H9 (cell line): Measurements from ENCODE around the gene ABCA10. TPM values are rescaled to one million over a fixed set of nuclear protein-coding genes. Genes with fewer than 3 reads are reported as not detected.

ENCODE experiments used
- DNase-seq: peaks from one replicate; pipeline ENCODE4 v3.0.0-alpha.2; 2017
- H2AFZ ChIP-seq: one replicate; pipeline ENCODE4 v1.6.1; 2013; ENCODE audit warnings: mild to moderate bottlenecking, low read length, control low read depth, moderate library complexity
- H2AK5ac ChIP-seq: 2 replicates; pipeline ENCODE4 v1.6.1; 2013; ENCODE audit warnings: low read length, control low read depth, mixed read lengths; ENCODE audit not compliant: insufficient read length
- H2BK120ac ChIP-seq: one replicate; pipeline ENCODE4 v1.6.1; 2013; ENCODE audit warnings: low read depth, mild to moderate bottlenecking, low read length, control low read depth, inconsistent platforms; ENCODE audit not compliant: poor library complexity, severe bottlenecking
- H2BK12ac ChIP-seq: 2 replicates; pipeline ENCODE4 v1.6.1; 2013; ENCODE audit warnings: low read length, control low read depth, mixed read lengths, low read depth; ENCODE audit not compliant: insufficient read length
- H2BK15ac ChIP-seq: 2 replicates; pipeline ENCODE4 v1.6.1; 2013; ENCODE audit warnings: low read depth, low read length, control low read depth
- H2BK20ac ChIP-seq: one replicate; pipeline ENCODE4 v1.6.1; 2013; ENCODE audit warnings: low read depth, mild to moderate bottlenecking, low read length, control low read depth, inconsistent platforms; ENCODE audit not compliant: poor library complexity, severe bottlenecking
- H2BK5ac ChIP-seq: 2 replicates; pipeline ENCODE4 v1.6.1; 2013; ENCODE audit warnings: low read length, control low read depth, mixed read lengths; ENCODE audit not compliant: insufficient read length
- H3K14ac ChIP-seq: 2 replicates; pipeline ENCODE4 v1.6.1; 2013; ENCODE audit warnings: low read length, control low read depth; ENCODE audit not compliant: insufficient read depth
- H3K18ac ChIP-seq: 2 replicates; pipeline ENCODE4 v1.6.1; 2013; ENCODE audit warnings: low read depth, mild to moderate bottlenecking, mixed read lengths, low read length, control low read depth; ENCODE audit not compliant: insufficient read length
- H3K23ac ChIP-seq: 2 replicates; pipeline ENCODE4 v1.6.1; 2013; ENCODE audit warnings: low read length, control low read depth, mixed read lengths, low read depth; ENCODE audit not compliant: insufficient read length
- H3K23me2 ChIP-seq: 2 replicates; pipeline ENCODE4 v1.6.1; 2013; ENCODE audit warnings: low read depth, mild to moderate bottlenecking, mixed read lengths, low read length, control low read depth; ENCODE audit not compliant: insufficient read length, poor library complexity, severe bottlenecking
- H3K27ac ChIP-seq: 2 replicates; pipeline ENCODE4 v1.5.1; 2013; ENCODE audit warnings: low read length, control low read depth, mixed read lengths, low read depth; ENCODE audit not compliant: insufficient read length
- H3K27me3 ChIP-seq: 2 replicates; pipeline ENCODE4 v1.6.1; 2013; ENCODE audit warnings: low read length, control low read depth, inconsistent platforms; ENCODE audit not compliant: insufficient read depth
- H3K4ac ChIP-seq: 2 replicates; pipeline ENCODE4 v1.6.1; 2013; ENCODE audit warnings: low read depth, mild to moderate bottlenecking, control low read depth, inconsistent platforms, low read length, moderate library complexity
- H3K4me1 ChIP-seq: 2 replicates; pipeline ENCODE4 v1.6.1; 2013; ENCODE audit warnings: low read length, control low read depth, inconsistent platforms; ENCODE audit not compliant: insufficient read depth
- H3K4me2 ChIP-seq: 2 replicates; pipeline ENCODE4 v1.6.1; 2013; ENCODE audit warnings: low read length, control low read depth, mixed read lengths; ENCODE audit not compliant: insufficient read length, insufficient read depth
- H3K56ac ChIP-seq: 2 replicates; pipeline ENCODE4 v1.6.1; 2013; ENCODE audit warnings: low read depth, mild to moderate bottlenecking, mixed read lengths, low read length, control low read depth; ENCODE audit not compliant: insufficient read length
- H3K79me1 ChIP-seq: 2 replicates; pipeline ENCODE4 v1.6.1; 2013; ENCODE audit warnings: low read depth, mild to moderate bottlenecking, moderate library complexity, low read length, control low read depth, inconsistent platforms; ENCODE audit not compliant: insufficient read depth, poor library complexity, severe bottlenecking
- H3K79me2 ChIP-seq: 2 replicates; pipeline ENCODE4 v1.6.1; 2013; ENCODE audit warnings: low read length, control low read depth, inconsistent platforms; ENCODE audit not compliant: insufficient read depth
- H3K9ac ChIP-seq: 2 replicates; pipeline ENCODE4 v1.6.1; 2013; ENCODE audit warnings: low read length, control low read depth, mixed read lengths; ENCODE audit not compliant: insufficient read length; ENCODE audit errors: extremely low read depth
- H3K9me3 ChIP-seq: one replicate; pipeline ENCODE4 v1.6.1; 2013; ENCODE audit warnings: low read depth, low read length, inconsistent platforms; ENCODE audit not compliant: control insufficient read depth
- H3T11ph ChIP-seq: one replicate; pipeline ENCODE4 v1.6.1; 2013; ENCODE audit warnings: mild to moderate bottlenecking, low read length, control low read depth, inconsistent platforms
- H4K20me1 ChIP-seq: one replicate; pipeline ENCODE4 v1.6.1; 2013; ENCODE audit not compliant: control insufficient read depth, insufficient read length, insufficient read depth
- H4K5ac ChIP-seq: 2 replicates; pipeline ENCODE4 v1.6.1; 2013; ENCODE audit warnings: low read depth, mild to moderate bottlenecking, mixed read lengths, low read length, control low read depth; ENCODE audit not compliant: insufficient read length
- H4K8ac ChIP-seq: replicated peaks from 2 replicates; pipeline ENCODE4 v1.6.1; 2013; ENCODE audit warnings: low read length, control low read depth, mixed read lengths, low read depth; ENCODE audit not compliant: insufficient read length
- H4K91ac ChIP-seq: 2 replicates; pipeline ENCODE4 v1.6.1; 2013; ENCODE audit warnings: low read depth, mild to moderate bottlenecking, moderate library complexity, mixed read lengths, low read length, control low read depth; ENCODE audit not compliant: insufficient read length
- H3K27ac Mint-ChIP-seq, 3 experiments: 2 replicates in 2 of 3; 3 replicates in 1 of 3; pipeline ENCODE4 v1.8.0; 2020 to 2021; ENCODE audit warnings: mixed read lengths in 3 of 3, mild to moderate bottlenecking in 1 of 3, moderate library complexity in 1 of 3
- H3K27me3 Mint-ChIP-seq: 2 replicates; pipeline ENCODE4 v1.8.0; 2021; ENCODE audit warnings: low read depth, mild to moderate bottlenecking, moderate library complexity, mixed read lengths
- H3K36me3 Mint-ChIP-seq, 3 experiments: 2 replicates in 2 of 3; 3 replicates in 1 of 3; pipeline ENCODE4 v1.8.0; 2020 to 2021; ENCODE audit warnings: low read depth in 3 of 3, mixed read lengths in 3 of 3; ENCODE audit not compliant: insufficient read depth in 1 of 3
- H3K4me1 Mint-ChIP-seq, 2 experiments: 2 replicates each; pipeline ENCODE4 v1.8.0; 2020; ENCODE audit warnings: mixed read lengths in 2 of 2
- H3K4me3 Mint-ChIP-seq, 2 experiments: 2 replicates in 1 of 2; 3 replicates in 1 of 2; pipeline ENCODE4 v1.8.0; 2020 to 2021; ENCODE audit warnings: mild to moderate bottlenecking in 2 of 2, mixed read lengths in 2 of 2, moderate library complexity in 1 of 2
- H3K9me3 Mint-ChIP-seq, 2 experiments: 2 replicates in 1 of 2; 3 replicates in 1 of 2; pipeline ENCODE4 v1.8.0; 2020; ENCODE audit warnings: mild to moderate bottlenecking in 2 of 2, mixed read lengths in 2 of 2, moderate library complexity in 1 of 2
- WGBS: extraction: QIAGEN DNeasy Blood & Tissue Kit; methylation state at CpG from one replicate; pipeline ENCODE4 v1.1.7; 2013; ENCODE audit warnings: missing lambda C conversion rate, low lambda C conversion rate, mixed read lengths; ENCODE audit not compliant: insufficient read length; ENCODE audit errors: extremely low coverage; 5-methylcytosine and 5-hydroxymethylcytosine counted together
- total RNA-seq: library from RNA; stranded (reverse); gene quantifications from 2 replicates; pipeline ENCODE4 v1.2.1, GENCODE V29; 2021
- TF ChIP-seq, protein P1 (sequence below): fragments of 200-600 bp; sonication (generic); conservative IDR thresholded peaks from 3 replicates; pipeline ENCODE4 v1.8.0; 2021; ENCODE audit warnings: antibody characterized with exemption, mild to moderate bottlenecking

The ABCA10 gene
- total RNA-seq, 1 experiment from 2014 or later = not detected

DNA sequence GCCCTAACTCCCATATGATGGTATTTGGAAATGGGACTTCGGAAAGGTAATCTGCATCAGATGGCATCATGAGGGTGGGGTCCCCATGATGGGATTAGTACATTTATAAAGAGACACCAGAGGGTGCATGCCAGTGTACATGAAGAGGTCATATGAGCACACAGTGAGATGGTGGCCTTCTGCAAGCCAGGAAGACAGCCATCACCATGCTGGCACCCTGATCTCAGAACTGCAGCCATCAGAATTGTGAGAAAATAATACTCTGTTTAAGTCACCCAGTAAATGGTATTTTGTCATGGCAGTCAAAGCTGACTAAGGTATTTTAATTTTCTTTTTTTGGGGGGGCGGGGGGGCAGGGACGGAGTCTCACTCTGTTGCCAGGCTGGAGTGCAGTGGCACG, 47.1 kb upstream of the ABCA10 start:
- no peak overlapping the region for H3K9ac ChIP-seq
- H3T11ph ChIP-seq = no peak overlapping the region
- Mint-ChIP-seq H3K4me1 (no peaks in the 10 kb centered on the region), H3K36me3 (peaks cover 0 to 6% (median 3%) of the 10 kb centered on the region in 3 experiments; a peak in 2 of 7 replicates), H3K27me3 (no peaks in the 10 kb centered on the region), H3K27ac (no peak overlapping the region), H3K4me3 (no peak overlapping the region), H3K9me3 (peaks cover 0 to 5% of the 10 kb centered on the region in 2 experiments; a peak in 1 of 5 replicates)
- no peaks in the 10 kb centered on the region for H3K27me3 ChIP-seq
- H3K4me2 ChIP-seq = no peak overlapping the region
- H3K56ac ChIP-seq = no peak overlapping the region
- H3K23me2 ChIP-seq = no peaks in the 10 kb centered on the region
- H3K18ac ChIP-seq = no peak overlapping the region
- H2BK12ac ChIP-seq = no peak overlapping the region
- no peak overlapping the region for H2BK20ac ChIP-seq
- no peak overlapping the region for H2AK5ac ChIP-seq
- TF ChIP-seq, protein P1, sequence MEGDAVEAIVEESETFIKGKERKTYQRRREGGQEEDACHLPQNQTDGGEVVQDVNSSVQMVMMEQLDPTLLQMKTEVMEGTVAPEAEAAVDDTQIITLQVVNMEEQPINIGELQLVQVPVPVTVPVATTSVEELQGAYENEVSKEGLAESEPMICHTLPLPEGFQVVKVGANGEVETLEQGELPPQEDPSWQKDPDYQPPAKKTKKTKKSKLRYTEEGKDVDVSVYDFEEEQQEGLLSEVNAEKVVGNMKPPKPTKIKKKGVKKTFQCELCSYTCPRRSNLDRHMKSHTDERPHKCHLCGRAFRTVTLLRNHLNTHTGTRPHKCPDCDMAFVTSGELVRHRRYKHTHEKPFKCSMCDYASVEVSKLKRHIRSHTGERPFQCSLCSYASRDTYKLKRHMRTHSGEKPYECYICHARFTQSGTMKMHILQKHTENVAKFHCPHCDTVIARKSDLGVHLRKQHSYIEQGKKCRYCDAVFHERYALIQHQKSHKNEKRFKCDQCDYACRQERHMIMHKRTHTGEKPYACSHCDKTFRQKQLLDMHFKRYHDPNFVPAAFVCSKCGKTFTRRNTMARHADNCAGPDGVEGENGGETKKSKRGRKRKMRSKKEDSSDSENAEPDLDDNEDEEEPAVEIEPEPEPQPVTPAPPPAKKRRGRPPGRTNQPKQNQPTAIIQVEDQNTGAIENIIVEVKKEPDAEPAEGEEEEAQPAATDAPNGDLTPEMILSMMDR = no peak
- DNase-seq = no peak
- no peaks in the 10 kb centered on the region for H3K79me1 ChIP-seq
- WGBS = no CpG with 5 or more reads among the region's 4 CpGs
- H3K27ac ChIP-seq = no peak overlapping the region
- H3K23ac ChIP-seq = no peak overlapping the region
- H4K8ac ChIP-seq = no peak overlapping the region
- H3K4me1 ChIP-seq = no peaks in the 10 kb centered on the region
- H2BK15ac ChIP-seq = no peak overlapping the region
- H4K91ac ChIP-seq = no peak overlapping the region
- H4K20me1 ChIP-seq = no peaks in the 10 kb centered on the region
- H2AFZ ChIP-seq = no peak overlapping the region
- no peak overlapping the region for H4K5ac ChIP-seq
- H3K14ac ChIP-seq = no peak overlapping the region
- H3K9me3 ChIP-seq = no peaks in the 10 kb centered on the region
- no peak overlapping the region for H2BK5ac ChIP-seq
- no peak overlapping the region for H3K4ac ChIP-seq
- no peaks in the 10 kb centered on the region for H3K79me2 ChIP-seq
- H2BK120ac ChIP-seq = no peak overlapping the region
